K562 (cell line): ENCODE data around the gene GPC3. TPM values are rescaled to one million over a fixed set of nuclear protein-coding genes. Genes with fewer than 3 reads are reported as not detected.

Experiments used
- ATAC-seq: fragments of 200-7000 bp; cut with Tn5 transposase; 3 replicates; pipeline ENCODE4 v1.9.1; 2020; ENCODE audit warnings: moderate library complexity
- BruUV-seq: library from RNA; stranded (reverse); fragments of 400-500 nt; replicated peaks from 2 replicates; lab custom pipeline; 2021; lab: Mats Ljungman, UMichigan
- CTCF ChIA-PET: fragments of 300-600 bp; formaldehyde crosslinking; extraction: SDS; loops from one replicate; lab custom pipeline; 2021; ENCODE audit warnings: low intra/inter-chr PET ratio; lab: Yijun Ruan, JAX
- POLR2A ChIA-PET: fragments of 300-600, 350-650 bp; sonication (Branson Sonifier 250); formaldehyde crosslinking; extraction: SDS; loops from one replicate; lab custom pipeline; 2021; ENCODE audit warnings: antibody characterized with exemption, inconsistent platforms; lab: Yijun Ruan, JAX
- DNase-seq, 4 experiments: peaks; one replicate each; pipeline versions ENCODE4 v3.0.0 to v3.0.0-alpha.2; 2011 to 2018; ENCODE audit warnings: low spot score in 3 of 4, mixed read lengths in 3 of 4; ENCODE audit errors: extremely low read depth in 1 of 4
- FAIRE-seq: peaks from 2 replicates; lab custom pipeline; 2011; peaks lifted over from hg19 to GRCh38; lab: Jason Lieb, UNC
- H2AFZ ChIP-seq: 2 replicates; pipeline ENCODE4 v1.6.0; 2011; ENCODE audit warnings: low read depth, low read length, control low read depth, inconsistent platforms
- H3K27ac ChIP-seq: fragments of 200-600 bp; 3 replicates; pipeline ENCODE4 v1.8.0; 2011; ENCODE audit warnings: low read depth, mild to moderate bottlenecking, control low read depth, inconsistent platforms, low read length, moderate library complexity, mixed read lengths; ENCODE audit errors: extremely low read depth
- H3K27me3 ChIP-seq, 2 experiments: fragments of 300-600 bp in 1 of 2; 2 replicates in 1 of 2; 3 replicates in 1 of 2; pipeline versions ENCODE4 v1.6.0 to v1.8.0; 2011; ENCODE audit warnings: inconsistent platforms in 2 of 2, low read length in 2 of 2, mild to moderate bottlenecking in 1 of 2, mixed read lengths in 1 of 2, moderate library complexity in 1 of 2; ENCODE audit not compliant: control insufficient read depth in 2 of 2, insufficient read depth in 2 of 2
- H3K36me3 ChIP-seq: fragments of 300-600 bp; 3 replicates; pipeline ENCODE4 v1.8.0; 2011; ENCODE audit warnings: mild to moderate bottlenecking, low read length, inconsistent platforms; ENCODE audit not compliant: control insufficient read depth, insufficient read depth
- H3K4me1 ChIP-seq, 2 experiments: fragments of 200-600 bp in 1 of 2; replicated peaks in 1 of 2; 2 replicates in 1 of 2; 3 replicates in 1 of 2; pipeline versions ENCODE4 v1.5.1 to v1.8.0; 2011; ENCODE audit warnings: inconsistent platforms in 2 of 2, low read length in 2 of 2, mild to moderate bottlenecking in 1 of 2, mixed read lengths in 1 of 2, moderate library complexity in 1 of 2; ENCODE audit not compliant: control insufficient read depth in 2 of 2, insufficient read depth in 2 of 2
- H3K4me2 ChIP-seq: 2 replicates; pipeline ENCODE4 v1.6.1; 2011; ENCODE audit warnings: low read length, control low read depth, inconsistent platforms, mixed read lengths; ENCODE audit not compliant: insufficient read depth
- H3K4me3 ChIP-seq: fragments of 200-600 bp; sonication (generic), shearing (Covaris generic); 2 replicates; pipeline ENCODE4 v1.5.1; 2016; ENCODE audit warnings: control low read depth, inconsistent platforms
- H3K79me2 ChIP-seq: fragments of 200-600 bp; 3 replicates; pipeline ENCODE4 v1.8.0; 2011; ENCODE audit warnings: low read length, inconsistent platforms; ENCODE audit not compliant: control insufficient read depth, insufficient read depth
- H3K9ac ChIP-seq, 2 experiments: 2 replicates each; pipeline versions ENCODE4 v1.6.0 to v1.6.1; 2011; ENCODE audit warnings: low read depth in 2 of 2, low read length in 2 of 2, control low read depth in 1 of 2, inconsistent platforms in 1 of 2, mild to moderate bottlenecking in 1 of 2, mixed read lengths in 1 of 2; ENCODE audit not compliant: insufficient read depth in 1 of 2
- H3K9me1 ChIP-seq: one replicate; pipeline ENCODE4 v1.6.0; 2011; ENCODE audit warnings: inconsistent platforms, mild to moderate bottlenecking, low read length, moderate library complexity; ENCODE audit not compliant: control insufficient read depth, insufficient read depth
- H3K9me3 ChIP-seq: replicated peaks from 2 replicates; pipeline ENCODE4 v1.5.1; 2011; ENCODE audit warnings: low read depth, low read length, inconsistent platforms; ENCODE audit not compliant: control insufficient read depth, insufficient read depth
- H4K20me1 ChIP-seq: replicated peaks from 2 replicates; pipeline ENCODE4 v1.6.1; 2011; ENCODE audit warnings: low read length, inconsistent platforms, mixed read lengths; ENCODE audit not compliant: control insufficient read depth, insufficient read depth
- CTBP1 ChIP-seq: fragments of 450-650 bp; IDR thresholded peaks from 2 replicates; pipeline ENCODE4 v1.6.1; 2016; ENCODE audit warnings: borderline replicate concordance
- E2F3 ChIP-seq: fragments of 250-450 bp; sonication (Bioruptor Pico); IDR thresholded peaks from 2 replicates; pipeline ENCODE4 v1.4.0; 2020; ENCODE audit warnings: mild to moderate bottlenecking
- FOXJ3 ChIP-seq: sonication (generic); formaldehyde crosslinking; IDR thresholded peaks from 2 replicates; pipeline ENCODE4 v1.4.0; 2020; ENCODE audit warnings: mild to moderate bottlenecking, missing genetic modification reagents
- MECOM ChIP-seq: fragments of 250-450 bp; sonication (Bioruptor Pico); IDR thresholded peaks from 2 replicates; pipeline ENCODE4 v1.8.0; 2022; ENCODE audit warnings: inconsistent platforms
- MEF2A ChIP-seq: IDR thresholded peaks from 2 replicates; pipeline ENCODE4 v1.6.1; 2011; ENCODE audit warnings: low read depth, mild to moderate bottlenecking, low read length, moderate library complexity; ENCODE audit not compliant: control insufficient read depth
- NFIC ChIP-seq: fragments of 450-650 bp; IDR thresholded peaks from 2 replicates; pipeline ENCODE4 v1.6.1; 2017; ENCODE audit warnings: mild to moderate bottlenecking, inconsistent platforms
- SREBF1 ChIP-seq: fragments of 150-350 bp; IDR thresholded peaks from 2 replicates; pipeline ENCODE4 v1.6.1; 2014; ENCODE audit warnings: antibody characterized with exemption, low read depth, low read length, borderline replicate concordance
- TAF15 ChIP-seq: fragments of 200-400 bp; formaldehyde crosslinking; IDR thresholded peaks from 2 replicates; pipeline ENCODE4 v1.6.1; 2017; ENCODE audit warnings: mild to moderate bottlenecking, low read depth, low read length, moderate library complexity
- ZFP36 ChIP-seq: fragments of 150-350 bp; IDR thresholded peaks from 2 replicates; pipeline ENCODE4 v1.6.1; 2018; ENCODE audit warnings: low read length, low read depth; ENCODE audit not compliant: partially characterized antibody
- ZNF263 ChIP-seq: sonication (generic); formaldehyde crosslinking; IDR thresholded peaks from 2 replicates; pipeline ENCODE4 v1.8.0; 2022; ENCODE audit warnings: mild to moderate bottlenecking, missing genetic modification reagents, borderline replicate concordance
- ZNF444 ChIP-seq: fragments of 250-450 bp; sonication (Bioruptor Pico); IDR thresholded peaks from 2 replicates; pipeline ENCODE4 v1.4.0; 2020; ENCODE audit warnings: mild to moderate bottlenecking, moderate library complexity
- WGBS: fragments of 100-300 bp; shearing (Covaris generic); methylation state at CpG from one replicate; pipeline ENCODE4 v1.1.6; 2016; ENCODE audit warnings: low coverage, mixed read lengths; ENCODE audit not compliant: insufficient coverage; ENCODE audit errors: missing lambda C conversion rate; 5-methylcytosine and 5-hydroxymethylcytosine counted together
- in situ Hi-C: fragments of 300-500 bp; cut with MboI; formaldehyde crosslinking; loops from 4 replicates; pipeline ENCODE4 v1.15.0; 2018; ENCODE audit warnings: inconsistent platforms, mixed read lengths
- intact Hi-C: fragments of 100-400 bp; cut with micrococcal nuclease; formaldehyde crosslinking; loops from 2 replicates; pipeline ENCODE4 v1.14.2; 2022
- polyA plus RNA-seq, 8 experiments: library from polyadenylated mRNA; depleted of rRNA in 4 of 8; stranded (reverse) in 5 of 8; unstranded in 3 of 8; fragments of >200 nt; fragmentation: Nextera tagmentation in 2 of 8; fragmentation: Illumina TruSeq in 1 of 8; extraction: Ambion mirVana in 2 of 8; extraction: Trizol in 1 of 8; gene quantifications; 2 replicates each; pipeline versions ENCODE4 v1.2.1 to v1.2.3, GENCODE V29; 2011 to 2014; ENCODE audit warnings: inconsistent platforms in 1 of 8, missing spikeins in 1 of 8
- total RNA-seq, 7 experiments: library from RNA; depleted of rRNA in 6 of 7; stranded (reverse); fragments of >200 nt in 6 of 7; fragmentation: Illumina TruSeq in 2 of 7; extraction: Trizol in 2 of 7; gene quantifications; 2 replicates each; pipeline versions ENCODE4 v1.2.1 to v1.2.3, GENCODE V29; 2011 to 2021; ENCODE audit warnings: low replicate concordance in 1 of 7

The GPC3 gene
- total and polyA plus RNA-seq, 9 of the 15 experiments (the other 6 are each of a cell fraction or from before 2014, with no cell fraction given) = 0.42 TPM; not detected in 8

- in situ Hi-C loops = no loop called here
- 0% methylated on average over 2 of the region's 2 CpGs for WGBS
- Histone ChIP-seq H3K9ac (no peak overlapping the region), H3K27ac (no peak overlapping the region), H3K27me3 (no peaks in the 10 kb centered on the region), H3K4me2 (no peak overlapping the region), H3K9me3 (no peaks in the 10 kb centered on the region), H3K36me3 (no peaks in the 10 kb centered on the region), H3K9me1 (no peaks in the 10 kb centered on the region), H4K20me1 (no peaks in the 10 kb centered on the region), H3K79me2 (no peaks in the 10 kb centered on the region), H2AFZ (no peak overlapping the region), H3K4me1 (no peaks in the 10 kb centered on the region), H3K4me3 (no peak overlapping the region)
- intact Hi-C loops = no loop called here
- no peak for FAIRE-seq
- ChIA-PET POLR2A (no interaction called here), CTCF (no interaction called here)
- DNase-seq = no peak
- TF ChIP-seq MECOM (CRISPR knock-in tag) (no peak), NFIC (no peak), TAF15 (no peak), ZNF263 (CRISPR knock-in tag) (no peak), CTBP1 (no peak), SREBF1 (no peak), MEF2A (no peak), ZFP36 (no peak), FOXJ3 (CRISPR knock-in tag) (no peak), E2F3 (CRISPR knock-in tag) (no peak), ZNF444 (no peak)
- ATAC-seq = no peak
- BruUV-seq = no TSS peak
Observed at GRCh38 chrX:133535066-133535465, 450.3 kb downstream of the GPC3 start.
